GM21717 (cell line): ENCODE measurements around the gene EPHA10.
"Not testable (repeated sequence)": the region's sequence is repeated elsewhere in the genome, so short reads cannot be mapped to it uniquely, and the experiment has no call there.

Source experiments
- ATAC-seq: cut with Tn5 transposase; IDR thresholded peaks from one replicate; pipeline ENCODE4 v1.9.1; 2021; ENCODE audit warnings: mild to moderate bottlenecking, moderate library complexity; ENCODE audit not compliant: unreplicated experiment

The EPHA10 gene

GRCh38 chr1:37738619-37739018 is 26.3 kb downstream of the EPHA10 start:
- ATAC-seq: not testable (repeated sequence)

DNA sequence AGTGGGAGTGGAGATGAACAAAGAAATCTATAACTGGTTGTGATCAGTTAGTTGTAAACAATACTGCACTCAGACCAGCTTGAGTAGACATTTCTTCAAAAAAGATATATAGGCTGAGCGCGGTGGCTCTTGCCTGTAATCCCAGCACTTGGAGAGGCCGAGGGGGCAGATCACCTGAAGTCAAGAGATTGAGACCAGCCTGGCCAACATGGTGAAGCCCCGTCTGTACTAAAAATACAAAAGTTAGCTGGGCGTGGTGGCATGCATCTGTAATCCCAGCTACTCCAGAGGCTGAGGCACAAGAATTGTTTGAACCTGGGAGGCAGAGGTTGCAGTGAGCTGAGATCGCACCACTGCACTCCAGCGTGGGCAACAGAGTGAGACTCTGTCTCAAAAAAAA is 26.9 kb downstream of the EPHA10 start:
- not testable (repeated sequence) for ATAC-seq

DNA sequence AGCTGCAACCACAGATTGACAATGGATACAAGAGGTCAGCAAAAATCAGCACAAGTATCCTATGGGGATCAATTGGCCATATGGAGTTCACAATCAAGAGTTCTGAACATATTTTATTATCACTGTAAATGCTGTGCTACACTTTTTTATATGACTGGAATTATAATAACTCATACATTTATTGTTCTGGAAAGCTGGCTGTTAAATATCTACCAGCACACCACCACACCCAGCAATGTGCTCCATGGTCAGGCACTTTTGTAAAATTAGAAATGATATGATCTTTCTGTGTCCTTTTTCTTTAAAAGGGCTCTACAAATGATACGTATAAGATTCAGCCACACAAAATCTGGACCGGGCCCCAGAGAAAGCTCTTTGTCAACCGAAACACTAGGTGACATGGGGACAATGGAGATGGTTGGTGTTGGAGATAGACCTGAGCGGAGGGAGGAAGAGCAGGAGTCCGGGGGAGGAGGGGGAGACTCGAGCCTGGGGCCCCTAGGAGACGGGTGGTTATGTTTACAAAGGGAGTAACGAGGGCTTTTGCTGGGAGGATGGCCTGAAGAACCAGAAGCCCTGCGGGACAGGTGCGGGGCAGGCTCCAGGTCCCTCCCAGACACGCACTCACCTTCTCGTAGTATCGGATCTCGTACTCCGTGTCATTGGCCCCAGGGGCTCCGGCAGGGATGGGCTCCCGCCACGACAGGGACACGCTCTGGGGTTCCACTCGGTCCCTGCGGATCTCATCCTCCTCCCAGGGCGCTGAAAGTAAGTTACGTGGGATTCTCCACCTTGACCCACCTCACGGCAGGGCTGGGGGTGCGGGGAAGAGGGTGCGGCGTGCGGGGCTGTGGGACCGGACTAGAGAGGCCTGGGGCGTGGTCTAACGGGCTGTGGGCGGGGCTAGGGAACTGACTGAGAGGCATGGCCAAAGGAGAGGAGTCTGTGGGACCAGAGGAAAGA is 30.0 kb downstream of the EPHA10 start:
- no peak for ATAC-seq

GRCh38 chr1:37732111-37732780 is 32.7 kb downstream of the EPHA10 start:
- ATAC-seq: no peak

DNA sequence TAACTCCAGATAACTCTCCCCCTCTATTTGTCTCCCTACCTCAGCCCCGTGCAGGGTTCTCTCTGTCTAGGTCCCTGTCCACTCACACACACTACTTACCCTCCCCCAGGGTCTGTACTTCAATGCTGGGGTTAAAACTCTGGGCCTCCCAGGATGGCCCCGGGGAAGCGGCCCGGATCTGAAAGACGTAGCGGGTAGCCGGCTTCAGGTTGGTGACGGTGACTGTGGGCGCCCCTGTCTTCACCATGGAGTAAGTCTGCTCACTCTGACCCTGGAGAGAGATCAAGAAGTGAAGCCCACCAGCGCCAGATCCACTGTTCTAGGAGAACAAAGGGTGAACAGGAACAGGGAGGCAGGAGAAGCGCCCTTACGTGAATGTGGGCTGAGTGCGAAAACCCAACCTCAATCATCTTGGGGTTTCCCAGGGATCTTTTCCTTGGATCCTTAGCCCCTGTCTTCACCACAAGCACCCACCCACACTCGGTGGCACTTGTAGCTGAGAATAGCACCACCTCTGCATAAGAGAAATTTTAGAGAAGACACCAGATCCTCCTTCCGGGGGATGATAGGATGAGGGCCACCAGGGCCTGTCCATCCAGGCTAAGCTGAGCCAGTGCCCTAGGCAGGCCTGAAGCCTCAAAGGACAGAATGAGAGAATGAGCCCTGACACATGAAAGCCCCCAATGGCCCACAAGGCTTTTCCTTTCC is 33.5 kb downstream of the EPHA10 start:
- ATAC-seq: no peak

DNA sequence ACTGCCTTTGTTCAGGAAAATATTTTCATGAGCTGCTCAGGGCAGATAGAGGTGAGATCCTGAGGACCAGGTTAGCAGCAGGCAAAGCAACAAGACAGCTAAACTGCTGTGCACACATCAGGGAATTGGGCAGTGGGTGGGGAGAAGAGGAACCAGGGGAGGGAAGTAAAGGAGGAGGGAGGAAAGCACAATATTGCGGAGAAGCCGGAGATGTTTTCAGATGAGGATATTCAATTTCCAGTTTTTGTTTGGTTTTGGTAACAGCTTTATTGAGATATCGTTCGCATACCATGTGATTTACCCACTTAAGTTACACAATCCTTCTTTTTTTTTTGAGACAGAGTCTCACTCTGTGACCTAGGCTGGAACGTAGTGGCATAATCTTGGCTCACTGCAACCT is 34.5 kb downstream of the EPHA10 start:
- ATAC-seq: no peak

DNA sequence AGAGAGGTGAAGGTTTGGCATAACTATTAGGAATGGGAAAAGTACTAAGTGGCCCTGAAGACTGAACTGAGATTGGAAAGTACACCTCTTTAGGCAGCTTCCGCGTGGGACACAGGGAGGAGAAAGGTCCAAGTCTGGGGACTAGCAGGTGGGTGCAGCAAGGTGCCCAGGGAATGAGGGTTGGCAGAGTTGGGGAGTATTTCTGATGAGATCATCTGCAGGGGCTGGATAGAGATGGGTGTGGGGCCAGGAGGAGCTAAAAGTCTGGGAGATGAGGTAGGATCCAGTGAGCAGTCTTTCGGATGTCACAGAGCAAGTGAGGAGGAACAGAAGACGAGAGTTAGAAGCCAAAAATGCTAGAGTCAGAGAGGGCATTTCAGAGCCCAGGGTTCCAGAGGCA is 36.5 kb downstream of the EPHA10 start:
- no peak for ATAC-seq

- no peak for ATAC-seq
These were observed 38.0 kb downstream of the EPHA10 start for GRCh38 chr1:37726751-37727585.

- no peak for ATAC-seq
These were observed 38.9 kb downstream of the EPHA10 start for GRCh38 chr1:37725851-37726613.

GRCh38 chr1:37724575-37724974 is 40.3 kb downstream of the EPHA10 start:
- ATAC-seq: no peak

DNA sequence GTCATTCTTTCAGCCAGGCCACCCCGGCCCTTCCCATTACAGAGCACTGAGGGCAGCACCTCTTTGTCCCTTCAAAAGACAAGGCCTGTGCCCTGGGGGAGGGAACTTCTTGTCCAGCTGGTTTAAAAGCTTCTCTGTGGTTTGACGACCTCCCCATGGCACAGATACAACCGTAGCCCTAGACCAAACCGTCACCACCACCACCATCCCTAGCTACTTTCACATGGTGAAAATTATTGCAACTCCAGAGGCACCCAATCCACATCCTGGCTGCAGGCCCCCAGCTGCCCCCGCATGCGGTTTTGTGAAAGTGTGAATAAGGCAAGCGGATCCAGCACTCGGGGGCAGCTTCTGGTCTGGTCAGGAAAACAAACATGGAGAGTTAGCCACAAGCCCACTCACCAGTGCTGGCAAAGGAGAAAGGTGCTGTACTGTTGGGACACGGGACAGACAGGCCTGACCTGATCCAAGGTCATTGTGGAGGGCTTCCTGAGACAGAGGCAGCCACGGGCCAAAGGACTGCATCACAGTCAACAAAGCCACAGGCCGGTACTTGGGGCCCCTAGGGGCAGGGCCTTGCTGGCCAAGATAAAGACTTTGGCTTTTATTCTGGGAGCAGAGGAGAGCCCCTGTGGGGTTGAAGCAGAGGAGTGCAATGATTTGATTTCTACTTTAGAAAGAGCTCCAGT is 41.4 kb downstream of the EPHA10 start:
- ATAC-seq: no peak

DNA sequence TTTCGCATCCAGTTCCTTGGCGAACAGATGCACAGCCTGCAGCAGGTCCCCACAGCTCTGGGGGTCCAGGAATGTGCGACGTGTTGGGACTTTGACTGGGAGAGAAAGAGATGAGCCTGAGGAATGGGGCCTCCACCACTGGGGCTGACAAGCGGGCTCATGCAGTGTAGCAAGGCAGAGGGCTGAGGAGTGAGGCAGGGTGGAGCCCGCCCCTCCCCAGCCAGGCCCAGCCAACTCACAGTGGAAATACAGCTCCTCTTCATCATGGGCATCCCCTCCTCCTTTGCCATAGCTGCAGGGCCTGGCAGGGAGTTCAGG is 41.9 kb downstream of the EPHA10 start:
- ATAC-seq: no peak

- ATAC-seq: no peak
These were observed 42.5 kb downstream of the EPHA10 start for GRCh38 chr1:37722181-37723071.

DNA sequence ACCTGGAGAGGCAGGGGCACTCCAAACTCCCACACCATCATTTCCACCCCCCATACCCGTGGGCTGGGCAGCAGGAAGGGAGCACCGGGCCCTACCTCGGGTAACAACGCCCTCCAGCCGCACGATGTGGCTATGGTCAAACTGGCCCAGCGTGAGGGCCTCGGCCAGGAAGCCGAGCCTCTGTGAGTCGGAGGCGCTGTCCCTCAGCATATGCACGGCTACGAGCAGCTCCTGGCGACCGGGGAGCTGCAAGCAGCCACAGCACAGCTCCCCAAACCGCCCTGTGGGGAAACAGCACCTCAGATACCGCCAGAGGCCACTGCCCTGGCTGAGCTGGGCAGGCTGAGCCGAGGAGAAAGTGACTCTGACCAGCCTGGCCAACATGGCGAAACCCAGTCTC is 43.4 kb downstream of the EPHA10 start:
- ATAC-seq: no peak

- no peak for ATAC-seq
These were observed 44.4 kb downstream of the EPHA10 start for GRCh38 chr1:37720231-37721130.

GRCh38 chr1:37719572-37720195 is 45.2 kb downstream of the EPHA10 start:
- ATAC-seq: no peak
